Inferior parietal cortex (tissue), 1 donor: ENCODE data around the gene RPS16.
"Not testable (repeated sequence)": the region's sequence is repeated elsewhere in the genome, so short reads cannot be mapped to it uniquely, and the experiment has no call there.

Source experiments
- DNase-seq: peaks from one replicate; pipeline ENCODE4 v3.0.0-alpha.2; 2016; ENCODE audit errors: extremely low spot score

RPS16 gene

GRCh38 chr19:39435499-39436349 lies at the start of gene RPS16:
RPS16 (minus strand) TSS chr19:39435949; CDS start chr19:39435895, 54 bp downstream.
- peak; percentile 97 for DNase-seq

- DNase-seq, result no peak
Measured at GRCh38 chr19:39483141-39483540, 47.4 kb upstream of the RPS16 start.

- DNase-seq, result no peak
Measured at GRCh38 chr19:39481676-39482075, 45.9 kb upstream of the RPS16 start.

- no peak for DNase-seq
Measured at GRCh38 chr19:39481229-39481545, 45.4 kb upstream of the RPS16 start.

GRCh38 chr19:39480337-39481228 lies 44.8 kb upstream of the RPS16 start, which contains the start of gene TIMM50:
TIMM50 (plus strand) TSS chr19:39480838; CDS start chr19:39480854, 16 bp downstream.
- peak; percentile 97 for DNase-seq

- no peak for DNase-seq
Measured at GRCh38 chr19:39479916-39480315, 44.2 kb upstream of the RPS16 start.

- DNase-seq, result not testable (repeated sequence)
Measured at GRCh38 chr19:39479319-39479801, 43.6 kb upstream of the RPS16 start.

GRCh38 chr19:39475748-39476147 lies 40.0 kb upstream of the RPS16 start:
- no peak for DNase-seq

GRCh38 chr19:39474139-39474620 lies 38.4 kb upstream of the RPS16 start:
- DNase-seq, result peak; percentile 3

- no peak for DNase-seq
Measured at GRCh38 chr19:39473443-39473960, 37.8 kb upstream of the RPS16 start.

GRCh38 chr19:39472746-39473442 lies 37.1 kb upstream of the RPS16 start:
- no peak for DNase-seq

GRCh38 chr19:39471756-39472536 lies 36.2 kb upstream of the RPS16 start:
- DNase-seq, result no peak

GRCh38 chr19:39470724-39471339 lies 35.1 kb upstream of the RPS16 start:
- DNase-seq, result no peak

- no peak for DNase-seq
Measured at GRCh38 chr19:39469567-39469966, 33.8 kb upstream of the RPS16 start.

- no peak for DNase-seq
Measured at GRCh38 chr19:39469036-39469435, 33.3 kb upstream of the RPS16 start.

- DNase-seq, result no peak
Measured at GRCh38 chr19:39467941-39468340, 32.2 kb upstream of the RPS16 start.

- DNase-seq, result no peak
Measured at GRCh38 chr19:39465956-39466747, 30.4 kb upstream of the RPS16 start.

- no peak for DNase-seq
Measured at GRCh38 chr19:39463403-39463802, 27.7 kb upstream of the RPS16 start.

GRCh38 chr19:39451257-39451656 lies 15.5 kb upstream of the RPS16 start:
- not testable (repeated sequence) for DNase-seq
